Measurements from ENCODE around the gene DAPL1.

The DAPL1 gene

DNA sequence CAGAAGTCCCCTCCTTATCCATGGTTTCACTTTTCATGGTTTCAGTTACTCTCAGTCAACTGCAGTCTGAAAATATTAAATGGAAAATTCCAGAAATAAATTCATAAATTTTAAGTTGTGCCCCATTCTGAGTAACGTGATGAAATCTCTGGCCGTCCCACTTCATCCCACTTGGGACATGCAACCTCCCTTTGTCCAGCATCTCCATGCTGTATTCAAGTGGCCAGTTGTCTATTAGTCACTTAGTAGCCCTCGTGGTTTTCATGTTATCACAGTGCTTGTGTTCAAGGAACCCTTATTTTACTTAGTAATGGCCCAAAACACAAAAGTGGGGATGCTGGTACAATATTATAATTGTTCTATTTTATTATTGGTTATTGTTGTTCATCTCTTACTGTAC, 18.0 kb upstream of the DAPL1 start:
- DNase-seq (ENCODE audit: low spot score): no peak

DNA sequence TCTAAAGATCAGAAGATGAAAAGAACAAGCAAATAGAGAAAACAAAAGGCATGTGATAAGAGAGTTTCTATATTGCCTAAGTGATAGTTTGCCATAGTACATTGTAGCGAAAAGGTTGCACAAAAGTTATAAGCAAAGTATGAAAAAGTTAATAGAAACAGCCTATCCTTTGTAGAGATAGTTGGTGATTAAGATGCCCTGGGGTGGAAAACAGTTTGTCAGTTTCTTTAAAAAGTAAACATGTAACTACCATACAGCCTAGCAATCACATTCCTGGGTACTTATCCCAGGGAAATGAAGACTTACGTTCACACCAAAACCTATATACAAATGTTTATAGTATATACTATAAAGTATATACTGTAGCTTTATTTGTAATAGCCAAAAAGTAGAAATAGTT, 16.9 kb upstream of the DAPL1 start:
- DNase-seq (ENCODE audit: low spot score): no peak

DNA sequence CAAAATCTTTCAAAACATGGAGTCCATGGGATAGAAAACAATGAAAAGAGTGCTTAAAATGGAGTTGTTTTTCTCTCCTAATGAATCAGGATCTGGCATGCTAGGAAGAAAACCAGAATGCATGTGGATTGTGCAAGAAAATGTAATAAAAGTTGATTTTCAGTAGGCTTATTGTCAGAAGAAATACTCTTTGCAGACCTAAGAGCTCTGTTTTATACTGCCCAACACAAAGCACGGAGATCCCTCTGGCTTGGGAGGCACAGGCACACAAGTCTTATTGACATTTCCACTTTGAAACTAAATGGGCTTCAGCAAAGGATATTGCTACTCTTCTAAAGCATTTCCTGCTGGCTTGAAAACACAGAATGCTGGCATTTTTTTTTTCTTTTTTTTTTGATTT, 15.5 kb upstream of the DAPL1 start:
- DNase-seq (ENCODE audit: low spot score): no peak

DNA sequence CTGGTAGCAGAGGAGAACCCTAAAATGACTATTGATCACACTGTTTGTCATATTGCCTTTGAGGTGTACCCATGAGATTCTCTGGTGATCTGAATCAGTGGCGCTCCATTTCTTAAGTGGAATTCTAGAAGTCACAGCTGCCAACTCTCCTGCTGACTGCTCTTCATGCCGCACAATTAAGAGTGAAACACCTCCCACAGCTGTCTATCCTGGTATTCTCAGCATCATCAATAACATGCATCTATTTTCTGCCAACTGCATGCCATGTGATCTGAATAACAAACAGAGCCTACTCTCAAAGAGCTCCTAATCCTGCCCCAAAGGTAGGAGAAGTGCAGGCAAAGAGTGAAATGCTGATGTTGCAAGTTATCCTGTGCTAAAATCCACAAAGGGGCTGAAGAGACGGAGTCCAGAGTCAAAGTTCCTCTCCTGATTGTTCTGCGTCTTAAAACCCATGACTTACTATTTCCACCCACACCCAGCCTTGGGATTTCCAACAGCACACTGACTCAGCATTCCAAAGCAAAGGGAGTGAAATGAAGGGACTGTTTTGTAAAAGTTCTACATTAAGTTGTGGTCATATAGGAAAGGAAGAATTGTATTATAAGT, 13.7 kb upstream of the DAPL1 start:
- no peak for DNase-seq (ENCODE audit: low spot score)

DNA sequence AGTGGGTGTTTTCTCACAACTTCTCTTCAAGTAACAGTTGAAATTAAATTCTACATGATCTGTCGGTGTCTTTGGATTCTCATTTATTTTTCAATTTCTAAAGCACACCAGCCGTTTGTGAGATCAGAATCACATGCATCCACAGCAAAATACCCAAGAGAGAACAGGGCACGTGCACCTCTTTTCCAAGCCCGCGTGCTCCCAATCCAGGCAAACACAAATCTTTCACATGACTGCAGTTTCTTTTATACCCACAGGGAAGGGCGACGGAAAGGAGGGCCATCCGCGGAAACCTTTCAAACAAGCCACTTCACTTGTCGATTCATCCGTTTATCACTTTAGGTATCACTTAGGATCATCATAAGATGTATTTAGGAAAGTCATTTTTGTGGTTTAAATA, 13.0 kb upstream of the DAPL1 start:
- DNase-seq (ENCODE audit: low spot score): no peak

DNA sequence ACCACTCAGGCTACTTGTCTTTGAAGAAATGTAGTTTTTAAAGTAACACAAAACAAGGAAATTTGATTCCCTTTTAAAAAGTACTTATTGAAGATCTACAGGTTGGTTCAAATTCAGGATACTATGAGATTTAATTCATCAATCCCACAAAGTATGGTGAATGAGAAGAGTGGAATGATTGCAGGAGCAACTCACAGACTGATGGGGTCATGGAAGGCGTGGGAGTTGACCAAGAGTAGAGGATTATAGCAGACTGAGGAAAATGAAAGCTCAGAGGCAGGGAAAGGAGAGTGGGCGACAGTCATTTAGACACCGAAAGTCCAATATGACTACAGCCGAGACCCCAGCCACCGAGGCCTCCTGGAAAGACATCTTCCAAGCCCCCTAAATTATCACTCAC, 12.5 kb upstream of the DAPL1 start:
- no peak for DNase-seq (ENCODE audit: low spot score)

DNA sequence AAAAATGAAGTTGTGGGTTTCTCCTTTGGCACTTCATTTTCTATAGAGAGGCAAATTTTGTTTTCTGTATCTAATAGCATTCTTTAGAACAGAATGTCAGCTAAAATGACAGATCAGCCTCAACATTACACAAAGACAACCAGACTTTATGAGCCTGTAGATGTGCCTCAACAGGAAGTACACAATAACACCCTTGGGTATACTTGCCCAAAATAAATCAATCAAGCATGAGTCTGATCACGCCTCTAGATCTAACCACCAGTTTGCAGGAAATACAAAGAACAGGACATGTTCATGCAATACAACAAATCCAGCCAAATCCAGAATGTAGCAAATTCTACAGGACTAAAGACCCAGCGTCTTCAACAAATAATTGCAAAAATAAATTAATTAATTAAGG, 11.2 kb upstream of the DAPL1 start:
- no peak for DNase-seq (ENCODE audit: low spot score)

DNA sequence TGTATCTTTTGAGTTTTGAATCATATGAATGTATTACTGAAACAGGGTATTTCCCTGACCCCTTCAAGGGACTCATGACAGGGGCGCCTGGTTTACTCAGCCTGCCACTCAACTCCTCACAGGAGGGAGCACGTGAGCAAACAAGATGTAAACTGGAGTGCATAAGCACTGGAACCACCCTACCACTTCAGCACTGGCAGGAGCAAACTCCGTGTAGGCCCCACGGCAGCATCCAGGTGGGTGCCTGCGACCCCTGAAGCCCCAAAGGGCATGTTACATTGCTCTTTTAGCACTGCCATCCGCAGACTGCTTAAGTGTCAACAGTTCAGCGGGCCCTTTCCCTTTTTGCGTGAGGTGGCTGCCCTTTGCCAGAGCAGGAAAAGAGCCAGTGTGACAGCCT, 8.2 kb upstream of the DAPL1 start:
- no peak for DNase-seq (ENCODE audit: low spot score)

DNA sequence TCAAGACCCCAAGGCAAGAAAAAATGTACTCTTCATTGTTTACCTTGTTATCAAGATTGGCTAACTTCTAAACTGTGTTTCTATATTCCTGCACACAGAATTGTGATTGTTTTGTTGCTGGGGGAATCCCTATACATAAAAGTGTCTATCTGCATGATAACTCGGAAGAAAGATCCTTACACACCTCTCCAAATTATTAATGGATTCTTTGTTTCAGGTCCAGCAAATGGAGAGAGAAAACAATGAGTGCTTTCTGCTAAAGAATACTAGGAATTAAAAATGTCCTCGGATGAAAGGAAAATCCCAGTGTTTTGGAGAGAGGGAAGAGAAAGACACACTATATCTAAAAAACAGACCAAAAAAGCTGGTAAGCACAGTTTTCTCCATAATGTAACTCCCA, 6.2 kb upstream of the DAPL1 start:
- no peak for DNase-seq (ENCODE audit: low spot score)

DNA sequence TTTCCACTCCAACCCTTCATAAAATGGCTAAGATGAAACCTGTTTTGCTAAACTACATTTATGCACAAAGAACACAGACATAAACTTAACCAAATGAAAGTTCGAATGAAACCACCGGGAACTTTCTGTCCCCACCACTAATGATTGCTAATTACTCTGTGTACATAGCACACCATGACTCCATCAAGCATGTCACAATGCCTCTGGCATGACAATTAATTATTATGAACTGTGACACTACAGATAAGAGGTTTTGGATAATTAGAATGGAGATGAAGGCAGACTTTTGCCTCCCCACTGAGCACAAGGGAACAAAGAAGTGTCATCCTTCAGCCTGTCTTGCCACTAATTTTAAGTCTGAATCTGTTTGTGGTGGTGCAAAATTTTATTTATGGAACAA, 1.5 kb downstream of the DAPL1 start:
- no peak for DNase-seq (ENCODE audit: low spot score)

DNA sequence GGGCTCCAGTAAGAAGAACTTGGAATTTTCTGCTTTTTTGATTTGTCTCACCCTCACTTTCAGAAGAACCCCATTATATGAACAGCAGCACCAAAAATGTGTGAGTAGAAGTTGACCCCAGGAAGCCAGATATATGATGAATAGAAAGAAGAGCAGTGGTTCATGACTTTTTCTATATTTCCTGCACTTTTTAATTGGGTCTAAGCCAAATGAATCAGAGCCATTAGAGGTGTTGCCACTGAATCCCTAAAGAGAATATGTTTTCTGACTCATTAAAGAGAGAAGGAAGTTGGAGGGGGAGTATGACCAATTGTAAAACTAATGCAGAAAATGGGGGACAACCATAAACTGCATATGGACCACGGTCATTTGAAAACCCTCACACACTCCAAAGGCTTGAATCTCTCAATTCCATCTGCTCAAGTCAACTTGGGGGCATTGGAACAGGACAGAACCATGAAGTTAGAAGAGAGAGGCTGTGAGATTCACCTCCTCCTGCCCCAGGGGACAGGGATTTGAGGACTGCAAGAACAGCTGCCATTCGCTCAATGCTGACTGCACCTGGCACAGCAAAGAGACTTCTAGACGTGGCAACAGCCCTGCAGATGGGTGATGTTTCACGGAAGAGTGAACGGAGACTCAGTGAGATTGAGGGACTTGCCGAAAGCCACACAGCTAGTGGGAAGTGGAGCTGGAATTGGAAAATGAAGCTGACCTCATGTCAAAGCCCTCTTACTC, 3.0 kb downstream of the DAPL1 start:
- peak; percentile 67 for DNase-seq (ENCODE audit: low spot score)

DNA sequence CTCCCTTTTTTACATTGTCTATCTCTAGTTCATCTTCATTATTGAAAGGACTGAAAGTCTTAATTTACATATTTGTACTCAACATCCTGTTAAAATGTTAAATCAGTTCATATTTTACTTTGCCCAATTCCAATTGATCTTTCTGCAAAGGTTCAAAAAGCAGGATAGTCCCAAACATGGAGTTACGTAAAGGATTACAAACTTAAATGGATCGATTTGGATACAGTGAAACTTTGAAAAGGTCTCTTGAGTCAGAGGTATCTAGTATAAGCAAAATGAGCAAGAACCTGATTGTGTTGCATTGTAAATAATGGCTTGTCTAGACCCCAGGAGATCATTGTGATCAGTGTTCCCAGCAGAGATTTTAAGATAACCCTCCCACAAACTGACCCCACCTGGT, 4.1 kb downstream of the DAPL1 start:
- DNase-seq (ENCODE audit: low spot score): no peak

DNA sequence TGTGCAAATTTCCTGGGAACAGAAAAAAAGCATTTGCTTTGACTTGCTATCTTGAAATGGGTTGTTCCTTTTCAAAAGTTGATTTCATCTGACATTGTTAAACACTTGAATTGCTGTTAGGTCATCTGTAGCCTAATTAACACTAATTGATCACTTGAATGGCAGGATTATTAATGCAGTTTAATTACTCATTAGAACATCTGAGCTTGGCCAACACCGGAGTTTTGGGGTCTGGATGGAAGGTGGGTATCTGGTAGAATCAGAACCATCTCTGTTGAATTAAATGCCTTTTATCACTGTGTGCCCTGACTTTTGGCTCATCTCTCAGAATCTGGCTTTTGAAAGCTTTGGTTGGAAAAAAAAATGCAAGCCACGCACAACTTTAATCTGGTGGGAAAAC, 8.4 kb downstream of the DAPL1 start:
- no peak for DNase-seq (ENCODE audit: low spot score)

DNA sequence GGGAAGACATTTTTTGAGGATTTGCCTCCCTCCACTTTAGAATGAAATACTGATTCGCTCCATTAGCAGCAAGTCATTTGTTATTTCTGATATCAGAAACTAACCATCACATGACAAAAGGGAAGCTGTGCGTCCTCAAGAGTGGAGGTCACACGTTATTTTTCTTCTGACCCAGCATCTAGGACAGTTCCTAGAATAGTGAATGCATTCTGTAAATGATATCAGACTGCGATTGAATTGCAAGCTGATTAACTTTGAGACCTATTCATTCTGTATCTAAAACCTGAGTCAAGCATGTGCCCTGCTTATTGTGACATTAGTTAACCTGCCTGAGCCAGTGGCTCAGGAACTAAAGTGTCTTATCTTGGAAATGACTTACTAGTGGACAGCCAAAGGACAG, 10.1 kb downstream of the DAPL1 start:
- no peak for DNase-seq (ENCODE audit: low spot score)

DNA sequence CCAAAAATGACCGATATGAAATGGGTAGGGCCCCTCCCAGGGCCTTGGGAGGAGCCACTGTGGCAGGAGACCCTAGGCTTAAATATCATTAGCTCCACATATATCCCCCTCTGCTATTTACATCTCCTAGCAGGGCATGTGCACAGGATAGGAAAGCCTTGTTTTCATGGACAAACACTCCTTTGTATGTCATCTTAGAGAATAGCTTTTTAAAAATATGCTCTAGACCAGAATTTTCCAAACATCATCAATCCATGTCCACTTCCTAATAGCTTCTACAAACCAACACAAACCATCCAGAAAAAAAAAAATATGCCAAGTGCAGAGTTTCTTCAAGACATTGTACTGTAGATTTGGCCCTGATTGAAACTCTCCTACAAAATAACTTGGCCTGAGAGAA, 10.8 kb downstream of the DAPL1 start:
- DNase-seq (ENCODE audit: low spot score): no peak

DNA sequence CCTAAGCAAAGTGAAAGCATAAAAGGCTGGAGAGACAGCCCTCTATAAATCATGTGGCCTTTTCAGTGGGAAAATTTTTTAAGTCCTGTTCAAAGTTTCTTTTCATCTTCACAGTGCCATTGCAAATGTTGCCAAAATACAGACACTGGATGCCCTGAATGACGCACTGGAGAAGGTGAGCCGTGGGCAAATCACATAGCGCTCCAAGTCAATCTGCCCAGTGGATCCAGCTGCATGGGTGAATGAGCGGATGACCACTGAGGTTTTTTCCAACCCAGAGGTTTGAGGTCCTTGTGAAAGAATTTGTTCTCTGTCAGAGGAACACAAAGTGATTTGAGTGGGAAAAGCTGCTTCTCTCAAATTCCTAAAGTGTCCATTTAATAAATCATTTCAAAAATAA, 11.8 kb downstream of the DAPL1 start:
- no peak for DNase-seq (ENCODE audit: low spot score)

DNA sequence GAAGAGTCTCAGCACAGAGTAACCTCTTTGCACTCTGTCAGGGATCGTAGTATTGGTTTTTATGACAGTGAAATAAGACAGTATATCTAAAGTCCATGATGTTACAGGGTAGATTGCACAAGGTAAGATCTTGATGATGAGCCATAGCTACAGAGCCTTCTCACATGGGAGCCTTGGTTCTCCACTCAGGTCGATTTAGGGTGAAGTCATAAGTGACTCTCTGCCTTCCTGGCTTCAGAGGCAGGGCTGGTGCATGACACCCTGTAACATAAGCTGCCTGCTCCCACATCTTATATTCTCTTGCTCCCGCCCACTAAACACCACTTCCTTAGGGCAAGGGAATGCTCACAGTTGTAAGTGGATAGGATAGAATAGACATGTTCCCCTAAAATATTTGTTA, 13.3 kb downstream of the DAPL1 start:
- DNase-seq (ENCODE audit: low spot score): no peak

DNA sequence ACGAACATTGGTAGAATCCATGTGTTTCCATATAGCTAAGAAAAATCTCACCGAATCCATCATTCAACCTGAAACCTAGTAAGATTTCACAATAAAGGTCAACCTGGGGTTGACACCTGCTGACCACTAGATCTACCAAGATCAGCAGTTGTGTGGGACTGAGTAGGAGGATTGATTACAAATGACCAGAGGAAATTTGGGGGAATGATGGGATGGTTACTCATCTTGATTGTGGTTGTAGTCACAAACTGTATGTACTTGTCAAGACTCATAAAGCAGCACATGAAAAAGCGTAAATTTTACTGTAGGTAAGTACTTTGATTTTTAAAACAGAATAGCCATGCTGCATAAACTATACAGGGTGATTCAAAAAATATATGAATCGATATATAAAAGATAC, 14.7 kb downstream of the DAPL1 start:
- DNase-seq (ENCODE audit: low spot score): no peak

DNA sequence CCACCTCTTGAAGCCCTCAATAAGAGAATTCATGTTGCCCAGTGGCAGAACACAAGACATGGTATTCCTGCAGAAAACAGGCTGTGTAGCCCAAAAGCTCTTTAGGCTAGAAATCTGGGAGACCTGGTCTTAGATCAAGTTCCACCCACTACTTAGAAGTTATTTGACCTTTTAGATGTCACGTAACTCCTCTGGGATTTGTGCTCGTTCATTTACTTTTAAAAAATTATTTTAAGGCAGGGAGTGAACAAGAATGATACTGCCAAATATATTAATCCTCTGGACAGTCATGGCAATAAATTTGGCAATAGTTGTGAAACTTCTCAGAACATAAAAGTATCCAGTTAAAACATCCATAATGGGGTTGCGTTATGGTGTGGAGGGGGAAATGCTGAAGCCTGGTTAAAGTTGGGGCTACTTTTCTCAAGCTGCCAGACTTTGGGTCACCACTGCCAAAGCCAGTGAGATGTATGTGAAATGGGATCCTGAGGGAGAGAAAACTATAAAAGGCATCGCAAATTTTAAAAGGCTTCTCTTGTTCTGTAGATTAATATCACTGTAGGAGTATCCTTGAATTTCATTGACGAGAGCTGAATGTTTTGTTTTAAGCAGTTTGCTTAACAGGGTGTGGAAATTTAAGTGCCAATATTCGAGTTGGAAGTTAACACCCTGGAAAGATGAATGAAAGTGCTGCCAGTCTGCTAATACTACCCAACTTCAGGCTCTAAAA, 15.8 kb downstream of the DAPL1 start:
- DNase-seq (ENCODE audit: low spot score): no peak

DNA sequence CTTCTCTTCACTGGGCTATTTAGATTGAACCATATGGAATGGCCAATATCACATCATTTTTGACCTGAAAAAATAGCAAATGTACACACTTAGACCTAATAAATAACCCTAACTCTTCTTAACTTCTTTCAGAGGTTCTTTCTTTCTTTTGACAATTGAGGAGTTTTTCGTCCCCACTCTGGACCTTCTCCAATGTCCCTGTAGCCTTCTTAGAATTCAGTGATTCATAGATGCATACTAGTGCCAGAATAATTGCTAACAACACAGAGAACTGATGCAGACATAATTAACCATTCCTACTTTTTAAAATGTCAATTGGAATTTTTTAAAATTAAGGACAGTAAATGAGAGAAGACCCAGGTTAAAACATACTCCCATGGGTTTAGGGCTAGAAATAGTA, 20.0 kb downstream of the DAPL1 start:
- DNase-seq (ENCODE audit: low spot score): no peak

DNA sequence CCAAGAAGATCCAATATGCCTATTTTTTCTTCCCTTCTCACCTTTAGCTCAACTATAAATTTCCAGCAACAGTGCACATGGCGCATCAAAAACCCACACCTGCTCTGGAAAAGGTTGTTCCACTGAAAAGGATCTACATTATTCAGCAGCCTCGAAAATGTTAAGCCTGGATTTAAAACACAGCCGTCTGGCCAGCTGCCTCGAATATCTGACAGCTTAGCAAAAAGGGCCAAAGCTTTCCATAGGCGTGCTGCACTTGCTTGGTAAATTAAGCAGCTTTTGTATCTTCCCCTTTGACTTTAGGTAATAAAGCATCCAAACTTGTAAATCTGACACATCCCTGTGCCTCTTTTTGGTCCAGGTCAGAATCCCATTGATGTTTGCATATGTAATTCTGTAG, 20.5 kb downstream of the DAPL1 start:
- DNase-seq (ENCODE audit: low spot score): peak; percentile 64

DNA sequence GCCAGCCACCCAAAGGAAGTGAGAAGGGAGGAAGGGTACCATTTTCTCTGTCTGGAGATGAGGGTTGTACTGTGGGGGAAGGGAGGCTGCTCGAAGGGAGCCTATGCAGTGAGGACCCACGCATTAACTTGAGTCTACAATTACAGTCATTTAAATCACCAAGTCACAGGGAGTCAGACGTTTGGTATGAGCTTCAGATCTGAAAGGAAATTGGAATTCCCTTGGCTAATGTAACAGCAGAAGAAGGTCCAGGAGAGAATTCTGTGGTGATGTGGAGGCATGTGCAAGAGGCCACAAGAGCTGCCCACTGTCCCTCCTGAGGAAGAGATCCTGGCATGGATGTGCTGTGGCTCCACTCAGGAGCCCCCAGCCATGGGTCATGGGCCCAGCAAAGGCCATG, 22.5 kb downstream of the DAPL1 start:
- no peak for DNase-seq (ENCODE audit: low spot score)

DNA sequence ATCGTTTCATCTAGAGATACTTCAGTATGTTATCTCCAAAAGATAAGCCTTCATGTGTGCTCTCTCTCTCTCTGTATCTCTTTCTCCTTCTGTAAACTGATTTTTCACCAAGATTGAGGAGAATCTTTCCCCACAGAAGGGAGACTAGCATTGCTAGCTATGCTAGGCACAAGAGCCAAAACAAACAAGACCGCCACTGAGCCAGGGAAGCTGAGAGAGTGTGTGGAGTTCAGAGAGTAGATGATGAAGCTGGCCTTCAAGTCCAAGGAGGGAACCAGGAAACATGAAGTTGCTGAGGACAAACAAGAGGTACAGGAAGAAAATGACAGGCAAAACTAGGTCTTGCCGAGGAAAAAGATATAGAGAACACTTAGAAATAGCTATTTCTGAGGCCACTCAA, 23.4 kb downstream of the DAPL1 start:
- DNase-seq (ENCODE audit: low spot score): no peak

DNA sequence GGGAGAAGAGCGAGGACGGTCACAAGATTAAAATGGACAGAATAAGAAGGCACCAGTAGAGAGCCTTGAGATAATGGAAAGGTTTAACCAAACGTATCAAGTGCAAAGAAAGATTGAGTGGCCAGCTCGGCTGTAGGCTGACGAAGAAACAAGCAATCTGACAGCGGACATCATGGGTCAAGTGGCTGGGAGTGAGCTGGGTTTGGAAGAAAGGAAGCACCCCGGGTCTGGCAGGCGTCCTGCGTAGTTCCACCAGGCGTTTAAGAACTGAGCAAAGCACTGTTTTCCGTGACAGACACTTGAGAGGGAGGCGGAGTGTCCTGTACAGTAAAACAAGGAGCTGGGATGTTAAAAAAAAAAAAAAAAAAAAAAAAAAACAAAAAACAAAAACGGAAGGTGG, 27.1 kb downstream of the DAPL1 start:
- DNase-seq (ENCODE audit: low spot score): no peak

Data from D341Med (cell line).